A549 (cell line): ENCODE results near the gene NBPF19. TPM values are rescaled to one million over a fixed set of nuclear protein-coding genes. Genes with fewer than 3 reads are reported as not detected.
"Not testable (repeated sequence)": the region's sequence is repeated elsewhere in the genome, so short reads cannot be mapped to it uniquely, and the experiment has no call there.

Source experiments
- ATAC-seq, 2 experiments: fragments of 200-7000 bp in 1 of 2; fragments of >200 bp in 1 of 2; cut with Nextera tagmentation in 1 of 2; cut with Tn5 transposase in 1 of 2; 3 replicates each; pipeline versions ENCODE4 v1.8.0 to v1.9.1; 2018 to 2020; ENCODE audit warnings: mild to moderate bottlenecking in 1 of 2, moderate library complexity in 1 of 2
- CTCF ChIA-PET: fragments of 300-600 bp; sonication (Branson Sonifier 250); formaldehyde crosslinking; extraction: SDS; loops from one replicate; lab custom pipeline; 2021; ENCODE audit warnings: antibody characterized with exemption, inconsistent platforms; lab: Yijun Ruan, JAX
- POLR2A ChIA-PET: fragments of 350-600 bp; formaldehyde crosslinking; extraction: SDS; loops from one replicate; lab custom pipeline; 2021; ENCODE audit warnings: antibody characterized with exemption, inconsistent platforms; lab: Yijun Ruan, JAX
- DNase-seq, 2 experiments: peaks; one replicate each; pipeline versions ENCODE4 v3.0.0 to v3.0.0-alpha.2; 2011 to 2016; ENCODE audit warnings: low read depth in 1 of 2, low spot score in 1 of 2
- FAIRE-seq: peaks from 2 replicates; lab custom pipeline; 2011; peaks lifted over from hg19 to GRCh38; lab: Jason Lieb, UNC
- H3K27ac ChIP-seq, 2 experiments: fragments of >200 bp; sonication (Bioruptor Twin); formaldehyde crosslinking; 3 replicates each; pipeline ENCODE4 v1.5.1; 2016 to 2017
- H3K4me1 ChIP-seq: fragments of >200 bp; sonication (Bioruptor Twin); formaldehyde crosslinking; 3 replicates; pipeline ENCODE4 v1.6.1; 2016
- H3K4me2 ChIP-seq: fragments of >200 bp; sonication (Bioruptor Twin); formaldehyde crosslinking; 3 replicates; pipeline ENCODE4 v1.6.1; 2016
- H3K4me3 ChIP-seq: fragments of >200 bp; sonication (Bioruptor Twin); formaldehyde crosslinking; 3 replicates; pipeline ENCODE4 v1.5.1; 2016
- H3K9me3 ChIP-seq: fragments of >200 bp; sonication (Bioruptor Twin); formaldehyde crosslinking; 3 replicates; pipeline ENCODE4 v1.6.1; 2016
- WGBS: methylation state at CpG from one replicate; pipeline ENCODE4 v1.1.6; 2017; ENCODE audit errors: missing lambda C conversion rate; 5-methylcytosine and 5-hydroxymethylcytosine counted together
- polyA plus RNA-seq, 4 experiments: library from polyadenylated mRNA; depleted of rRNA in 3 of 4; stranded (reverse); fragments of >200 nt; fragmentation: RNase III in 1 of 4; extraction: RNeasy Plus Mini Kit Qiagen cat#74134 plus additional on column Dnase treatment in 1 of 4; gene quantifications; 2 replicates in 3 of 4; 3 replicates in 1 of 4; pipeline ENCODE4 v1.2.3, GENCODE V29; 2011 to 2017

Gene NBPF19
- polyA plus RNA-seq, 2 of the 4 experiments (the other 2 are of a cell fraction), result 3.4 to 6.6 TPM

GRCh38 chr1:149585592-149585991, 110.7 kb downstream of the NBPF19 start:
- H3K9me3 ChIP-seq, H3K4me3 ChIP-seq, FAIRE-seq, DNase-seq, H3K4me2 ChIP-seq, H3K27ac ChIP-seq, ATAC-seq, POLR2A ChIA-PET, CTCF ChIA-PET, H3K4me1 ChIP-seq: not testable (repeated sequence)
- WGBS, result 17% methylated on average over 2 of the region's 2 CpGs

Other genes with a start within 250 kb of the NBPF19 start
- not detected in 2 replicates for gene PPIAL4C, start 108.8 kb downstream of the NBPF19 start, polyA plus RNA-seq (2011; rRNA removed)
- not detected in 3 replicates for gene PPIAL4C, start 108.8 kb downstream of the NBPF19 start, polyA plus RNA-seq (2017; fragmentation: RNase III; extraction: RNeasy Plus Mini Kit Qiagen cat#74134 plus additional on column Dnase treatment)